Activated naive CD4-positive, alpha-beta T cell treated with anti-CD3 and anti-CD28 coated beads for 36 hours (primary cell): ENCODE data around the gene OR5W2. TPM values are rescaled to one million over a fixed set of nuclear protein-coding genes. Genes with fewer than 3 reads are reported as not detected.
"Not testable (repeated sequence)": the region's sequence is repeated elsewhere in the genome, so short reads cannot be mapped to it uniquely, and the experiment has no call there.

Source experiments
- CTCF ChIA-PET: fragments of 350-600 bp; sonication (Branson Sonifier 250); formaldehyde crosslinking; loops from one replicate; lab custom pipeline; 2021; ENCODE audit warnings: antibody characterized with exemption; lab: Charles Lee
- DNase-seq: peaks from one replicate; pipeline ENCODE4 v3.0.0-alpha.2; 2020
- H3K27ac Mint-ChIP-seq: one replicate; pipeline ENCODE4 v1.8.0; 2021; ENCODE audit warnings: mild to moderate bottlenecking, mixed read lengths
- H3K27me3 Mint-ChIP-seq: one replicate; pipeline ENCODE4 v1.8.0; 2021; ENCODE audit warnings: low read depth, mixed read lengths
- H3K36me3 Mint-ChIP-seq: one replicate; pipeline ENCODE4 v1.8.0; 2021; ENCODE audit warnings: low read depth, mixed read lengths
- H3K4me1 Mint-ChIP-seq: one replicate; pipeline ENCODE4 v1.8.0; 2021; ENCODE audit warnings: low read depth, mixed read lengths
- H3K4me3 Mint-ChIP-seq: one replicate; pipeline ENCODE4 v1.8.0; 2021; ENCODE audit warnings: mild to moderate bottlenecking, moderate library complexity, mixed read lengths
- H3K9me3 Mint-ChIP-seq: one replicate; pipeline ENCODE4 v1.8.0; 2021; ENCODE audit warnings: mixed read lengths
- intact Hi-C: fragments of 100-400 bp; cut with micrococcal nuclease; formaldehyde crosslinking; loops from one replicate; pipeline ENCODE4 v1.15.1; 2023
- total RNA-seq, 2 experiments: library from RNA; stranded (reverse); gene quantifications; one replicate each; pipeline ENCODE4 v1.2.3, GENCODE V29; 2021

OR5W2 gene
- total RNA-seq, 2 experiments from 2014 or later = not detected

DNA sequence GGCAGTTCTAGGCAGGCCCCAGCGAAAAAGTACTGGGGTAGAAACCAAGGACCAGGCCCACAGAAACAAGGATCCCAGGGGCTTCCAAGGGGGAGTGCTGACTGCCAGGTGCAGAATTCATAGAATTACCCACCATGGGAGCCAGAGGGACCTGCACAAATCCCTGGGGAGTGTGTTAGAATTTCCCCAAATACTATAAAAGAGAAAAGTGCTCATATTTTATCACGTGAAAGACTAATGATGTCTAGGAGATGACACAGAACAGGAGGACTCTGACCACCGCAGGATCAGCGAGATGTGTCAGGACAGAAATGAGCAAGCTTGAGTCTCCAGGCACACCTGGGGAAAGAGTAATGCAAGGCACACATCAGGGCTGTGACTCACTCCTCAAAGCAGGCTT lies 47.0 kb downstream of the OR5W2 start:
- CTCF ChIA-PET = not testable (repeated sequence)

More for the DNA sequence above, 47.0 kb downstream of the OR5W2 start:
- H3K9me3 Mint-ChIP-seq, H3K27me3 Mint-ChIP-seq, H3K36me3 Mint-ChIP-seq, H3K27ac Mint-ChIP-seq, DNase-seq, H3K4me3 Mint-ChIP-seq, intact Hi-C loops, H3K4me1 Mint-ChIP-seq: not testable (repeated sequence)

Other genes with a start within 250 kb of the OR5W2 start
- gene OR5D13, start 141.1 kb downstream of the OR5W2 start, total RNA-seq = not detected
- not detected for gene OR5D14, start 119.0 kb downstream of the OR5W2 start, total RNA-seq
- gene OR5L1, start 103.2 kb downstream of the OR5W2 start, total RNA-seq = not detected
- gene OR5D18, start 95.0 kb downstream of the OR5W2 start, total RNA-seq = not detected
- gene OR5L2, start 87.4 kb downstream of the OR5W2 start, total RNA-seq = not detected
- not detected for gene OR5D16, start 75.8 kb downstream of the OR5W2 start, total RNA-seq
- not detected for gene TRIM51, start 31.3 kb downstream of the OR5W2 start, total RNA-seq
- gene OR5I1, start 21.8 kb upstream of the OR5W2 start, total RNA-seq = not detected
- gene OR10AG1, start 55.4 kb upstream of the OR5W2 start, total RNA-seq = not detected
- gene OR5F1, start 80.0 kb upstream of the OR5W2 start, total RNA-seq = not detected
- gene OR5AS1, start 113.1 kb upstream of the OR5W2 start, total RNA-seq = not detected
- not detected for gene OR8I2, start 178.7 kb upstream of the OR5W2 start, total RNA-seq
- not detected for gene OR8H2, start 189.1 kb upstream of the OR5W2 start, total RNA-seq
- not detected for gene OR8H3, start 207.8 kb upstream of the OR5W2 start, total RNA-seq
- not detected for gene OR8J3, start 225.6 kb upstream of the OR5W2 start, total RNA-seq
- gene OR8K5, start 245.7 kb upstream of the OR5W2 start, total RNA-seq = not detected